ENCODE data around the gene TNS1. TPM values are rescaled to one million over a fixed set of nuclear protein-coding genes. Genes with fewer than 3 reads are reported as not detected.

Gene TNS1
- total RNA-seq, 1 experiment from 2014 or later, result 1.5 TPM

- TF ChIP-seq EZH2 (IDR thresholded peaks at IDR 0.05; ENCODE audit: low read length, unreplicated experiment), result no peak
- TF ChIP-seq, protein P1, sequence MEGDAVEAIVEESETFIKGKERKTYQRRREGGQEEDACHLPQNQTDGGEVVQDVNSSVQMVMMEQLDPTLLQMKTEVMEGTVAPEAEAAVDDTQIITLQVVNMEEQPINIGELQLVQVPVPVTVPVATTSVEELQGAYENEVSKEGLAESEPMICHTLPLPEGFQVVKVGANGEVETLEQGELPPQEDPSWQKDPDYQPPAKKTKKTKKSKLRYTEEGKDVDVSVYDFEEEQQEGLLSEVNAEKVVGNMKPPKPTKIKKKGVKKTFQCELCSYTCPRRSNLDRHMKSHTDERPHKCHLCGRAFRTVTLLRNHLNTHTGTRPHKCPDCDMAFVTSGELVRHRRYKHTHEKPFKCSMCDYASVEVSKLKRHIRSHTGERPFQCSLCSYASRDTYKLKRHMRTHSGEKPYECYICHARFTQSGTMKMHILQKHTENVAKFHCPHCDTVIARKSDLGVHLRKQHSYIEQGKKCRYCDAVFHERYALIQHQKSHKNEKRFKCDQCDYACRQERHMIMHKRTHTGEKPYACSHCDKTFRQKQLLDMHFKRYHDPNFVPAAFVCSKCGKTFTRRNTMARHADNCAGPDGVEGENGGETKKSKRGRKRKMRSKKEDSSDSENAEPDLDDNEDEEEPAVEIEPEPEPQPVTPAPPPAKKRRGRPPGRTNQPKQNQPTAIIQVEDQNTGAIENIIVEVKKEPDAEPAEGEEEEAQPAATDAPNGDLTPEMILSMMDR (conservative IDR thresholded peaks at IDR 0.05; ENCODE audit: low read depth, low read length), result no peak
- no peak for TF ChIP-seq EZH2phosphoT487 (IDR thresholded peaks at IDR 0.05; ENCODE audit: borderline replicate concordance, low read length)
- H4K20me1 ChIP-seq (ENCODE audit: low read length), result no peaks in the 10 kb centered on the region
These were observed 180.2 kb downstream of the TNS1 start for GRCh38 chr2:217822296-217823252.

DNA sequence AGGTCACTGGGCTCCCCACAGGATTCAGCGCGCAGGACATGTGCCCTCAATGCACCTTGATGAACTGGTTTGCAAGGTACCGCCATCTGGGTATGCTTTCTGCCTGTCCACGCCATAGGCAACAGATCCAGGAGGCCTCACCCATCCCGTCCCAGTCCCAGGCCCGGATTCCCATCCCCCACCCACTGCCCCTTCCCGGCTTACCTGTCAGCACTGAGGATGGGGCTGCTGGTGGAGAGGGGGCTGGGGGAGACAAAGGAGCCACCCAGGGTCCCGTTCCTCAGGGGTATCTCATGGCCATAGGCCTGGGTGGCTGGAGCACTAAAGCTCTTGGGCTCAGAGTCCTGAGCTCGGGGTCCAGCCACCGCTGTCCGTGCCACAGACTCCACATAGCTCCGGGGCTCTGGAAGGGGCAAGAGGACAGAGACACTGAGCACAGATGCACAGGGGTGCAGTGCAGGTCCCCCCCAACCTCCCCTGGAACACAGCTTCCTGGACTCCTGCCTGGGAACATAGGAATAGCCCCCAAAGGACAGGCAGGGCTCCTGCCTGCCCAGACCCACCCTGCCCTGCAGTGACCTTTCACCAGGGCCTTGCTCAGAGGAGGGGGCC is 181.2 kb downstream of the TNS1 start:
- no peaks in the 10 kb centered on the region for H3K9me2 ChIP-seq (replicated peaks; ENCODE audit: low read length)
- H3K79me2 ChIP-seq (ENCODE audit: low read length), result no peaks in the 10 kb centered on the region
- H4K20me1 ChIP-seq (ENCODE audit: low read length), result no peaks in the 10 kb centered on the region
- H3K27ac ChIP-seq (ENCODE audit: low read length), result no peak overlapping the region
- H3K4me1 ChIP-seq (ENCODE audit: insufficient read depth, low read length), result no peaks in the 10 kb centered on the region
- no peaks in the 10 kb centered on the region for H3K36me3 ChIP-seq (ENCODE audit: low read depth, low read length)
- H3K4me2 ChIP-seq (ENCODE audit: low read length), result no peak overlapping the region
- TF ChIP-seq EZH2 (IDR thresholded peaks at IDR 0.05; ENCODE audit: low read length, unreplicated experiment), result no peak
- no peak for TF ChIP-seq EZH2phosphoT487 (IDR thresholded peaks at IDR 0.05; ENCODE audit: borderline replicate concordance, low read length)
- TF ChIP-seq, protein P1 (conservative IDR thresholded peaks at IDR 0.05; ENCODE audit: low read depth, low read length), result no peak
- no peaks in the 10 kb centered on the region for H3F3A ChIP-seq (ENCODE audit: low read length, unreplicated experiment)
- H3K27me3 ChIP-seq (ENCODE audit: low read length), result peaks cover 31% of the 10 kb centered on the region
- no peak overlapping the region for H2AFZ ChIP-seq (ENCODE audit: low read length)
- no TSS peak for BruUV-seq (replicated peaks)
- no peak overlapping the region for H3K4me3 ChIP-seq (ENCODE audit: low read length)
- intact Hi-C loops (cut with micrococcal nuclease), result no loop called here
- ChIA-PET POLR2A (ENCODE audit: unreplicated experiment) (no interaction called here), CTCF (no interaction called here)
- ATAC-seq, result no peak
- no peak for DNase-seq
- no peaks in the 10 kb centered on the region for H3K9me3 ChIP-seq (ENCODE audit: low read length)
- no peak overlapping the region for H3K9ac ChIP-seq (ENCODE audit: low read length)

More at GRCh38 chr2:217822296-217823252, 180.2 kb downstream of the TNS1 start:
- no TSS peak for BruUV-seq (replicated peaks)
- Histone ChIP-seq H3K36me3 (ENCODE audit: low read depth, low read length) (no peaks in the 10 kb centered on the region), H3K9me3 (ENCODE audit: low read length) (no peaks in the 10 kb centered on the region), H3K4me2 (ENCODE audit: low read length) (no peak overlapping the region), H2AFZ (ENCODE audit: low read length) (no peak overlapping the region), H3K79me2 (ENCODE audit: low read length) (no peaks in the 10 kb centered on the region), H3K27me3 (ENCODE audit: low read length) (peaks cover 39% of the 10 kb centered on the region), H3K4me3 (ENCODE audit: low read length) (no peak overlapping the region), H3K4me1 (ENCODE audit: insufficient read depth, low read length) (no peaks in the 10 kb centered on the region), H3K27ac (ENCODE audit: low read length) (no peak overlapping the region), H3K9me2 (replicated peaks; ENCODE audit: low read length) (no peaks in the 10 kb centered on the region), H3F3A (ENCODE audit: low read length, unreplicated experiment) (no peaks in the 10 kb centered on the region), H3K9ac (ENCODE audit: low read length) (no peak overlapping the region)
- ATAC-seq (no peak), DNase-seq (peak; percentile 8)
- ChIA-PET POLR2A (ENCODE audit: unreplicated experiment) (no interaction called here), CTCF (no interaction called here)
- intact Hi-C loops (cut with micrococcal nuclease), result no loop called here

GRCh38 chr2:217820904-217821303 is 181.9 kb downstream of the TNS1 start:
- ATAC-seq (no peak), DNase-seq (no peak)
- BruUV-seq (replicated peaks), result no TSS peak
- H3K9ac ChIP-seq (ENCODE audit: low read length), result no peak overlapping the region
- no peaks in the 10 kb centered on the region for H4K20me1 ChIP-seq (ENCODE audit: low read length)
- no peaks in the 10 kb centered on the region for H3K79me2 ChIP-seq (ENCODE audit: low read length)
- POLR2A ChIA-PET (ENCODE audit: unreplicated experiment), result no interaction called here
- H3F3A ChIP-seq (ENCODE audit: low read length, unreplicated experiment), result no peaks in the 10 kb centered on the region
- no peaks in the 10 kb centered on the region for H3K9me2 ChIP-seq (replicated peaks; ENCODE audit: low read length)
- H3K9me3 ChIP-seq (ENCODE audit: low read length), result no peaks in the 10 kb centered on the region
- H3K4me2 ChIP-seq (ENCODE audit: low read length), result no peak overlapping the region
- intact Hi-C loops (cut with micrococcal nuclease), result no loop called here
- TF ChIP-seq, protein P1 (conservative IDR thresholded peaks at IDR 0.05; ENCODE audit: low read depth, low read length), result no peak
- TF ChIP-seq EZH2phosphoT487 (IDR thresholded peaks at IDR 0.05; ENCODE audit: borderline replicate concordance, low read length) (no peak), EZH2 (IDR thresholded peaks at IDR 0.05; ENCODE audit: low read length, unreplicated experiment) (no peak)
- H2AFZ ChIP-seq (ENCODE audit: low read length), result no peak overlapping the region
- no peaks in the 10 kb centered on the region for H3K4me1 ChIP-seq (ENCODE audit: insufficient read depth, low read length)
- H3K27ac ChIP-seq (ENCODE audit: low read length), result no peak overlapping the region
- H3K4me3 ChIP-seq (ENCODE audit: low read length), result no peak overlapping the region
- CTCF ChIA-PET, result no interaction called here
- no peaks in the 10 kb centered on the region for H3K36me3 ChIP-seq (ENCODE audit: low read depth, low read length)
- H3K27me3 ChIP-seq (ENCODE audit: low read length), result peaks cover 23% of the 10 kb centered on the region
